ENCODE results near the gene GBA3.

DNA sequence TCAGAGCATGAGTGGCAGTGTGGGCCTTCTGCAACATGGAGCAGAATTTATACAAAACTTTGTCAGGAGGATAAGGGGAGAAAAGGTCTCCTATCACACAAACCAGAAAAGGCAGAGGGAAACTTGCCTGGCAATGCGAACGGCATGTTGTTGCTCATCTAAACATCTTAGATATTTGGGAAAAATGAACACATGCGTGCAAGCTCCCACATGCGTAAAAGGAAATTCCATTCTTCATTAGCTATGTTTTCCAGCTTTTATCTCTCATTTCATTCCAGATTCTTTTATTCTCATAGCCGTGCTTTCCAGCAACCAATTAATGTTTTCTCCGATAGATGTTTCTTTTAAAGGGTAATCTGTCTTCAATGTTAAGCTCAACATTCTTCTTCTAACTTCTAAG, 31.3 kb upstream of the GBA3 start:
- no peak for TF ChIP-seq POLR2A (IDR thresholded peaks at IDR 0.05)
- TF ChIP-seq, protein P1, sequence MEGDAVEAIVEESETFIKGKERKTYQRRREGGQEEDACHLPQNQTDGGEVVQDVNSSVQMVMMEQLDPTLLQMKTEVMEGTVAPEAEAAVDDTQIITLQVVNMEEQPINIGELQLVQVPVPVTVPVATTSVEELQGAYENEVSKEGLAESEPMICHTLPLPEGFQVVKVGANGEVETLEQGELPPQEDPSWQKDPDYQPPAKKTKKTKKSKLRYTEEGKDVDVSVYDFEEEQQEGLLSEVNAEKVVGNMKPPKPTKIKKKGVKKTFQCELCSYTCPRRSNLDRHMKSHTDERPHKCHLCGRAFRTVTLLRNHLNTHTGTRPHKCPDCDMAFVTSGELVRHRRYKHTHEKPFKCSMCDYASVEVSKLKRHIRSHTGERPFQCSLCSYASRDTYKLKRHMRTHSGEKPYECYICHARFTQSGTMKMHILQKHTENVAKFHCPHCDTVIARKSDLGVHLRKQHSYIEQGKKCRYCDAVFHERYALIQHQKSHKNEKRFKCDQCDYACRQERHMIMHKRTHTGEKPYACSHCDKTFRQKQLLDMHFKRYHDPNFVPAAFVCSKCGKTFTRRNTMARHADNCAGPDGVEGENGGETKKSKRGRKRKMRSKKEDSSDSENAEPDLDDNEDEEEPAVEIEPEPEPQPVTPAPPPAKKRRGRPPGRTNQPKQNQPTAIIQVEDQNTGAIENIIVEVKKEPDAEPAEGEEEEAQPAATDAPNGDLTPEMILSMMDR (IDR thresholded peaks at IDR 0.05): no peak

Measured in thyroid gland (tissue), 4 donors.